Suppressor macrophage treated with lipopolysaccharide for 1 hour (primary cell): Measurements from ENCODE around the gene CBFB.
"Not testable (repeated sequence)": the region's sequence is repeated elsewhere in the genome, so short reads cannot be mapped to it uniquely, and the experiment has no call there.

Experiments used
- DNase-seq, 3 donors: peaks; one replicate each; pipeline ENCODE4 v3.0.0-alpha.2; 2020 to 2022

The CBFB gene

GRCh38 chr16:67028696-67029253, at the start of gene CBFB:
CBFB (plus strand) TSS chr16:67029149; CDS start chr16:67029408, 259 bp downstream.
- peak; percentile 93 to 97 (median 96) for DNase-seq

GRCh38 chr16:66983033-66983432, 45.9 kb upstream of the CBFB start:
- DNase-seq = no peak

GRCh38 chr16:66984892-66985311, 44.0 kb upstream of the CBFB start:
- no peak for DNase-seq

GRCh38 chr16:66986559-66986958, 42.4 kb upstream of the CBFB start:
- DNase-seq = peak in 1 of 3 donors; percentile 15

GRCh38 chr16:66988197-66988788, 40.7 kb upstream of the CBFB start, which contains the start of gene CES4A:
CES4A (plus strand) TSS chr16:66988589; CDS start chr16:66988773, 184 bp downstream.
- no peak for DNase-seq

GRCh38 chr16:66991545-66992077, 37.3 kb upstream of the CBFB start:
- DNase-seq = no peak

- DNase-seq = not testable (repeated sequence)
Observed at GRCh38 chr16:66993558-66993957, 35.4 kb upstream of the CBFB start.

- peak in 1 of 3 donors; percentile 13 for DNase-seq
Observed at GRCh38 chr16:66996324-66996982, 32.5 kb upstream of the CBFB start.

- DNase-seq = no peak
Observed at GRCh38 chr16:66996983-66997358, 32.0 kb upstream of the CBFB start.

- DNase-seq = peak; percentile 22 to 57 (median 32)
Observed at GRCh38 chr16:67000384-67001351, 28.3 kb upstream of the CBFB start.

- DNase-seq = peak in 1 of 3 donors; percentile 9
Observed at GRCh38 chr16:67001726-67002125, 27.2 kb upstream of the CBFB start.

- DNase-seq = peak; percentile 44 to 48 (median 45)
Observed at GRCh38 chr16:67006930-67007658, 21.9 kb upstream of the CBFB start.

- no peak for DNase-seq
Observed at GRCh38 chr16:67009158-67009557, 19.8 kb upstream of the CBFB start.

- DNase-seq = no peak
Observed at GRCh38 chr16:67011274-67011673, 17.7 kb upstream of the CBFB start.

- DNase-seq = no peak
Observed at GRCh38 chr16:67013233-67013822, 15.6 kb upstream of the CBFB start.

GRCh38 chr16:67013823-67014633, 14.9 kb upstream of the CBFB start:
- peak; percentile 49 to 73 (median 51) for DNase-seq

GRCh38 chr16:67014634-67015312, 14.2 kb upstream of the CBFB start:
- no peak for DNase-seq

GRCh38 chr16:67015313-67015731, 13.6 kb upstream of the CBFB start:
- no peak for DNase-seq

- peak in 1 of 3 donors; percentile 13 for DNase-seq
Observed at GRCh38 chr16:67016143-67016542, 12.8 kb upstream of the CBFB start.
